ENCODE measurements around the gene TTC28.
"Not testable (repeated sequence)": the region's sequence is repeated elsewhere in the genome, so short reads cannot be mapped to it uniquely, and the experiment has no call there.

The TTC28 gene

DNA sequence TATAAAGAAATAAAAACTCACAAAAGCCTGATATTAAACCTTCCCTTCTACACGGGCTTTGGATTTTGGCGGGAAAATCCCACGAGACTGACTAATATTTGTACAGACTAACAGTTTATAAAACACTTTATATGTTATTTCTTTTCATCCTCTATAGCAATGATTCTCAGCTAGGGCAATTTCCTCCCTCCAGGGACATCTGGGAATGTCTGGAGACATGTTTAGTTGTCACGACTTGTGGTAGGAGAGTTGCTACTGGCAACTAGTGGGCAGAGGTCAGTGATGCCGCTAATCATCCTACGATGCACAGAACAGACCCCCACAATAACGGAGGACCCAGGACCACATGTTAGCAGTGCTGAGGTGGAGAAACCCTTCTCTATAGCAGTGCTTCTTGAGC is 455.8 kb downstream of the TTC28 start:
- DNase-seq (ENCODE audit: low spot score) = no peak

DNA sequence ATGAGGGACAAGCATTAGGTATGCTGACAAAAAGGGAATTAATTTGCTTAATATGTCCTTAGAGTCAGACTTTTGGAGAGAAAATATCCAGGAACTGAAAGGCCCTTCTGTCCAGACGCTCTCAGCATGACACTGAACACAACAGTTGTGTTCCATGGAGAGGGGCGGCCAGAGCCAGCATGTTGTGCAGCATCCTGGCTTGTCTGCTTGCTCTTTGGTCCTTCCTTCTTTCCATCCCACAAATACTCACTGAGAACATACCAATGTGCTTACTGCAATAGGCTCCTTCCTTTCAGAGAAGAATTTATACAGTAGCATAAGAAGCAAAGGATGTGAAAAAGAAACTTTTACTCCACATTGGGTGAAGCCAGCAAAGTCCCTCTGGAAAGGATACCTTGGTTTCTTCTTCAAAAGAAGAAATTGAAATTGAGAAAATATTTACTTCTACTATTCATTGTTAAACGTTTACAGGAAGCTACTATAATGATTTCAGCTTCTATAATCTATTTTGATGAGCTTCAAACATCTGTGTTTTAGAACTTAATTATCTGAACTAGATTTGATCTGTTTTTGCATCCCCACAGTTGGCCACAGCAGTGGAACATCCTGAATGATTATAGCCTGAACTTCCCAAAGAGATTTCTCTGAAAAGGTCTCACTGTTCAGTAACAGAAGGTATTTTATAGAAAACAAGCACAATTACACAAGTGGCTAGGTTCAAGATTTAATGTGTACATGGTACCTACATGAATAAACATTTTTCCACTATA is 456.5 kb downstream of the TTC28 start:
- no peak for DNase-seq (ENCODE audit: low spot score)

DNA sequence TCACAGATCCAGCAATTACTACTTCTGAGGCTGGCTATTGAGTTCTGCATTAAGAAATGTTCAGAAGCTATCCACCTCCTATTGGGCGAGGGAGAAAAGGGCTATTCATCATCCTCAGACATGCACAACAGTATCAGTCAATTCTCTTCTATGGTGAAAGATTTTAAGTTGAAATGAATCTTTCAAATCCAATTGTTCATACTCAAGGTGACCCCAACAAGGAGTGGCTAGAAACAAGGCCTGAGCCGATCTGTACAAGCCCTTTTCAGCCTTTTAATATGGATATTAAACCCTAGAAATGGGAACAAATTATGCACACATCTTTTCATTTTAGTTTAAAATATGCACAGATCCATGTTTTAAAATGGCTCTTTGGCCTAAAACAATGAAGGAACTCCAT is 457.1 kb downstream of the TTC28 start:
- no peak for DNase-seq (ENCODE audit: low spot score)

DNA sequence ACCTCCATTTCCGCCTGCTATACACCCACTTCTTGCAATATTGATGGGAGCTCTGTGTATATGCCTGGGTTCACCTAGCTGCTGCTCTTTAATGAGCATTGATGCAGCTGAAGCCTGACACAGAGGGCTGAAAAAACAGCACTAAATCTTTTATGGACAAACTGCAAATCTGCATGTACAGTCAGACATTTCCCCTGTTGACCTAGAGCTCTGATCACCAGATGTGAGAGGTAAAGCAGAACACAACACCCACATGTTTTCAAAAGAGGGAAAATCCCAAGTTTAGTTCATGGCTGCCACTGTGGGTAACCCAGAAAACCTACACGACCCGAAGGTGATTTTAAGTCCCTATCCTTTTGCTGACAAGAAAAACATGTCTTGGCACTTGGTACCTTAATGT is 457.6 kb downstream of the TTC28 start:
- no peak for DNase-seq (ENCODE audit: low spot score)

DNA sequence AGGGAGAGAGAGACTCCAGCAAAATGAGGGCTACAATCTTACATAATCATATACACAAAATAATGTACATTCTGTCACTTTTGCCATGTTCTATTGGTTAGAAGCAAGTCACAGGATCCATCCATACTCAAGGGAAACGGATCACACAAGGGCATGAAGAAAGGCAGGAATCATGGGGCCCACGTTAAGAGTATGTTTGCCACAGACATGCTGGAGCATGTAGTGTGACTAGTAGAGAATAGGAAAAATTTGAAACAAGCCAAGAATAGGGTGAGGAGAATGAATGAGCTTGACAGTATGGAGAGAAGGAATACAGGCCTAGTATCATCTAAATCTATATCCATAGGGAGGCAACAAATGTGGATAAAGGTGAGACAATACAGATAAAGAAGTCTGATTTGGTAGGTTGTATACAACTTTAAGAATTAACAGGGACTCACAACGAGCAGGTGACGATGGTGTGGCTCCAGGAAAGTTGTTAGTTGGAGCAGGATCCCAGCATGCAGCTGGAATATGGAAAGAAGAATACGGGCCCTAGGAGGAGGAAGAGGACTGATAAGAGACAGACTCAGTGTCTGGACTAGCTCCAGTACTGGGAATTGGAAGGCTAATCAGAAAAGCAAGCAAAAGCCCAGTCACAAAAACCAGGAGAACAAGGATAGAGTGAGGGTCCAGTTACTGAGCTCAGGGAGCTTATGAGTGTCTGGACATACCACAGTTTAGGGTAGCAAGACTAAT is 458.8 kb downstream of the TTC28 start:
- DNase-seq (ENCODE audit: low spot score) = no peak

DNA sequence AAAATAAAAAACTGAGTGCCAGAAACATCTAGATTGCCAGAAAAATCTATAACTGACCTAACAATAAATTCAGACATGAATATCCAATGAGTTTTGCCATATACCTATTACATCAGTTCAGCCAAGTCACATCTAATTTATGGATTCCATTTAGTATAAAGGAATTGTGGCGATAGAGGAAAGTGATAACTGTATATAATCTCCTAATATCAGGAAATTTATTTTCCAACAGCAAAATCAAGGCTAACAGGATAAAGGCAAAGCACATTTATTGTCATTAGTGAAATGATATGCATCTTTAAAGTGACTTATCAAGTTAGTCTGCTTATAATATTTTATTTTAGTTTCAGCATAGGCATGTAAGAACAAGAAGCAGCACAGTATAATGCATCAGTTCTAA is 462.4 kb downstream of the TTC28 start:
- DNase-seq (ENCODE audit: low spot score) = no peak

DNA sequence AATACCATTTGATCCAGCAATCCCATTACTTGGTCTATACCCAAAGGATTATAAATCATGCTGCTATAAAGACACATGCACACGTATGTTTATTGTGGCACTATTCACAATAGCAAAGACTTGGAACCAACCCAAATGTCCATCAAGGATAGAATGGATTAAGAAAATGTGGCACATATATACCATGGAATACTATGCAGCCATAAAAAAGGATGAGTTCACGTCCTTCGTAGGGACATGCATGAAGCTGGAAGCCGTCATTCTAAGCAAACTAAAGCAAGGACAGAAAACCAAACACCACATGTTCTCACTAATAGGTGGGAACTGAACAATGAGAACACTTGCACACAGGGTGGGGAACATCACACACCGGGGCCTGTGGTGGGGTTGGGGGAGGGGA is 464.9 kb downstream of the TTC28 start:
- not testable (repeated sequence) for DNase-seq (ENCODE audit: low spot score)

DNA sequence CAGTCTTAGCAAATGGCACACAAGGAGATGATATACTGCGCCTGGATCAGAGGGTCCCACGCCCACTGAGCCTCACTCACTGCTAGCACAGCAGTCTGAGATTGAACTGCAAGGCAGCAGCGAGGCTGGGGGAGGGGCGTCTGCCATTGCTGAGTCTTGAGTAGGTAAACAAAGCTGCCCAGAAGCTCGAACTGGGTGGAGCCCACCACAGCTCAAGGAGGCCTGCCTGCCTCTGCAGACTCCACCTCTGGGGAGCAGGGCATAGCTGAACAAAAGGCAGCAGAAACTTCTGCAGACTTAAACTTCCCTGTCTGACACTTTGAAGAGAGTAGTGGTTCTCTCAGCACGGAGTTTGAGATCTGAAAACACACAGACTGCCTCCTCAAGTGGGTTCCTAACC is 470.2 kb downstream of the TTC28 start:
- DNase-seq (ENCODE audit: low spot score) = not testable (repeated sequence)

DNA sequence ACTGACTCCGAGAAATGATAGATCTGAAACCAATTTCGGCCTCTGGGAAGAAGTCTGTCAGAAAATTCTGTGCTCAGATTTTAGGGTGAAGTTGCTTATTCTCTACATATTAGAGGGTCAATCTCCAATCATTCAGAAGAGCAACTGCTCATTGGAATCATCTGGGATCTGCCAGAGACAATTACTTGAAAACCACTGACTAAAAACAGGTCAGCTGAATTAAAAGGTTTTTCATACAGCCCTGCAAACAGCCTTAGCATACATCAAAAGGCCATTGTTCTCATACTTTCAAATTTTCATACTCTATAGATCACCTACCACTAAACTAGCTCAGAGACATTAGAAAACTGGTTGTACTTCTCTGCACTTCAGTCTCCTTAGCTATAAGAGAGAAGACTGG is 470.9 kb downstream of the TTC28 start:
- no peak for DNase-seq (ENCODE audit: low spot score)

DNA sequence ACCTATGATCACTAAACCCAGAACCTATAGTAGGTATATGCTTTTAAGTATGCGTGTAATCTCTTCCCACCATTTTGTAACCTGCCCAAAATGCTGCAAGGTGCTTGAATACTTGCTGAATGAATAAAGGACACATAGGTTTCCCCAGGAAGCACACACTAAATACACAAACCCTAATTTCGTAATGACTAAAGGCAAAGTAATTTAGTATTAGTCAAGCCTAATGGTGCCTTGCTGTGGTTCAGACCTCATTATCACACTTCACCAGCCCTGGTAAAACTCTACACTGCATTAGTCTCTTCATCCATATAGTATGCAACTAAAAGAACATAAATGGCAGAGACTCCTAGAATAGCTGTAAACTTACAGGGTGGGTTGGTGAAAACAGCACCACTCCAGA is 471.6 kb downstream of the TTC28 start:
- no peak for DNase-seq (ENCODE audit: low spot score)

DNA sequence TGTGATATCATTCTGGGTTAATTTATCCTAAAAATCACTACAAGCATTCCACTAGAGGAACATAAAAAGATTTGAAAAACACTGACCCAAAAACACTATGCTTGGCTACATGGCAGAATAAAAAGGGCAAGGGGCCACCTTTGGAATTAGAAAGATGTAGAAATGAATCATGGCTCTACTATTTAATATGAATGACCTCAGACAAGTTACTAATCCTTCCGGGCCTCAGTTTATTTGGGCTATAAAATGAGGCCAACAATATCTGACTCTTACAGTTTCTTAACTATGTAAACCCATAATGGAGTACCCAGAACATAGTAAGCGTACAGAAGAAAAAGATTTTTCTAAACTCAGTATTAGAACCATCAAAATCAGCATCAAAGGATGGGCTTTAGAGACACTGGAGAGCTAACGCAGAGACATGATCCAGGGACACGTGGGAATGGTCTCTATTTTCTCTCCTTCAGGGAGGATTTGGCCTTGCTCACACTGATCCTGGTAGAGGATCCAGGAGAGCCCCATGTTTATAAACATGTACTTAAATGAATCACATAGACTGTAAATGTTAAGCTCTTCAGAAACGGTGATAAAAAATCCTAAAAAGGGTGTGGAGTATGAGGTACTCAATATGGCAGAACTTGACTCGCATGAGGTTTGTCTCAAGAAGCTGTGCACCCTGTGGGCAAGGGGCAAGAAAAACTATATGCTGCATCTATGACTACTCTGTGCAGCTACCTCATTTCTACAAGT is 472.2 kb downstream of the TTC28 start:
- no peak for DNase-seq (ENCODE audit: low spot score)

DNA sequence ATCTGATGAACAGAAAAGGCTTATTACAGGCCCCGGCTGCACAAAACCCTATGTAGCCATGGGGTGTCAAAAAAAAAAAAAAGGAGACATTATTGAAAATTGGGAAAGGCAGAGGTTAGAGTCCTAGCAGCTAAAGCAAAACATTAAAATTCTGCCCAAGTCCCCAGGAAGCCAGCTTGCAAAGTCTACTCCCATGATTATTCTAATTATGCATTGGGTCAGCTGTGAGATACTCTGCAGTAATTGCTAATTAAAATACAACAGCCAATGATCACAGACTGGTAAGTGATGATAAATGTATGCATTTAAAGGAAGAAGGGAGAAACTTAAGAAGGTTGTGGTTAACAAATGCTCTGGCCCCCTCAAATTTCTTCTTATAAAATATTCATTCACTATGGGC is 473.7 kb downstream of the TTC28 start:
- DNase-seq (ENCODE audit: low spot score) = no peak

DNA sequence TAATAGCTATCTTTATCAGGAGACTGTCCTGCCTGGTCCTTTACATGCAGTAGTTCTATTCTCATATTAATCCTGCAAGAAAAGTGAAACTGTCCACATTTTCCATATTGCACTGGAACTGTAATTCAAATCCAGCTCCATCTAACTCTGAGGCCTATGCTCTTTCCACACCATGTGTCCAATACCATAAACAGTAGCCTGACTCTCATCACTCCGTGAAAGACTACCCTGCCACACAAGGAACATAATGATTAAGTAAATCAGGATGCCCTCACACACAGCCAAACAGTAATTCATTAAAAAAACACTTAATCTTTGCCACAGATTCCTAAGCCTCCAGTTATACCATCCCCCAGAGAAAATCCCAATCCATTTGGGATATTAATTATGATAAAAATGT is 475.3 kb downstream of the TTC28 start:
- no peak for DNase-seq (ENCODE audit: low spot score)

DNA sequence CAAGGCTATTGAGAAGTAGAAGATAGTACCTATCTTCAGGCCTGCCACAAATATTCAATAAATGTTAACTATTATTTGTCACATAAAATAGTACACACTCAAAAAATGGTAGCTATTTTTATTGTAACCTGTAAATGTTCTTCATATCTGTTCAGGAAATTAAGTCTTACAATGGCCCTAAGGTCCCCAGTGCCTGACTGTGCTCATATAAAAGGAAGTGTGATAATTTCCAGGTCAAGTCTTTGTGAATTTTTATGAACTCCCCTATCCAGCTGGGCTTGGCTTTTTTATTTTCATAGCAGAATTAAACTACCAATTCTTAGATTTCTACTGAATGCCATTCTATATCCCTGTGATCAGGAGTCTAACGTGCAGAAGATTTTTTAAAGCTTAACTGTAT is 476.4 kb downstream of the TTC28 start:
- no peak for DNase-seq (ENCODE audit: low spot score)

DNA sequence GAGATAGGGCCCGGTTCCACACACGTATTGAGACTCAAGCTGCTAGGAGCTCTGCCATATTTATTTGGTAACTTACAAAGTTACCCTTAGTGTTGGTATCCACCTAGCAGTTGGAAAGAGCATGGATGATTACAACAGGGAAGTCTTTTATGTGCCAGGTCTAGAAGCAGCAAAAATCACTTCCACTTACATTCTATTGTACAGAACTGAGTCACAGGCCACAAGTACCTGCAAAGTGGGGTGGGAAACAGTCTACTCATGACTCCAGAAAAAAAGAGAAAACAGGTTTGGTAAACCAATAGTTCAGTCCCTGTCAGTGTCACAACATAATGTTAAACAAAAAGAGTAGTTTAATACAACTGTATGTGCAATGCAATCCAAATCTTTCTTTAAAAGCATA is 480.9 kb downstream of the TTC28 start:
- DNase-seq (ENCODE audit: low spot score) = no peak

DNA sequence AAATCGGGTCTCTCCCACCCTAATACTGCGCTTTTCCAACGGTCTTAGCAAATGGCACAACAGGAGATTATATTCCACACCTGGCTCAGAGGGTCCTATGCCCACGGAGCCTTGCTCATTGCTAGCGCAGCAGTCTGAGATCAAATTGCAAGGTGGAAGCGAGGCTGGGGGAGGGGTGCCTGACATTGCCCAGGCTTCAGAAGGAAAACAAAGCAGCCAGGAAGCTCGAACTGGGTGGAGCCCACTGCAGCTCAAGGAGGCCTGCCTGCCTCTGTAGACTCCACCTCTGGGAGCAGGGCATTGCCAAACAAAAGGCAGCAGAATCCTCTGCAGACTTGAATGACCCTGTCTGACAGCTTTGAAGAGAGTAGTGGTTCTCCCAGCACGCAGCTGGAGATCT is 488.1 kb downstream of the TTC28 start:
- not testable (repeated sequence) for DNase-seq (ENCODE audit: low spot score)

DNA sequence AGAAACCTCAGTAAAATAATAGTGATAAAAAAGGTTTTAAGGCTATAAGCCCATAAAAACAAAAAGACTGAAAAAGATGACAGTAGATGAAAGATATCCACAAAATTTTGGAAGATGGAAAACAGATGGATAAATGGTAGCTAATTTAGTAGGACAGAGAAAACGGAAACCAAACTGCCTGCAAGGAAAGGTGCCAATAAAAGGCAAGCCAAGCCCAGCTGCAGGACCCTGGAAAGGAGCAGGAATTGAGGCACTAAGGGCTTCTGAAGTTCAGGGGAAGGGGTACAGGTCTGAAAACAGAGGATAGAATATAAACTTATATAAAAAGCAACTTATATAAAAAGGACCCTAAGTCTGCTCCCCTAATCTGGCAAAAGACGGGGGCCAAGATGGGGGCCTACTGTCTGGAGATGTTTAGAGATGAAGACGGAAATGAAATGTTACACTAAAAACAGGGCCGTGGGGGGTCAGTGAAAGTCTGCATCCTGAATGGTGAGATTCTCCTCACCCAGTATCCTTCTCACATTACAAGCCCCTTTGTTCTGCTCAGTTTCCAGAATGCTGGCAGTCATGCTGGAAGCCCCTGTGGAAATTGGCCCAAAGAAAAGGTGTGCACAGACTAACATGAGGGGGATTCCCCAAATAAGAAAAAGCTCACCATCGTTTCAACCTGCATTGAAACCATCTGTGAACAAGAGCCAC is 491.3 kb downstream of the TTC28 start:
- DNase-seq (ENCODE audit: low spot score) = no peak

DNA sequence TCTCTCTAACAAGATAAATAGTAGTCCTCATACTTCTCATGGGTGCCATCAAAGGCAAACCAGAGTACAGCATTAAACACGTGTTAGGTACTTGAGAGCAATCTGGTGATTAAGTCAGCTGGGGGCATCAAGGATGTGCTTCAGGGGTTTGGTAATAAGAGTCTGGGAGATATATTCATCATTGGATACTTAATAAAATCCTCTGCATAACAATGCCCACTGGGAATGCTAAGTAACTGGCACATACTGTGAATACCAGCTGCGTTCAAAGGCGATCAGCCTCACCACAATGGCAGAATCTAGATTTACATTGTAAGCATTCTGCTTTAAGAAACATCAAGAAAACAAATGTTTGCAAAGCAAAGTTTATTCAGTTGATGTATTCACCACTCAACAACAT is 492.0 kb downstream of the TTC28 start:
- DNase-seq (ENCODE audit: low spot score) = no peak

DNA sequence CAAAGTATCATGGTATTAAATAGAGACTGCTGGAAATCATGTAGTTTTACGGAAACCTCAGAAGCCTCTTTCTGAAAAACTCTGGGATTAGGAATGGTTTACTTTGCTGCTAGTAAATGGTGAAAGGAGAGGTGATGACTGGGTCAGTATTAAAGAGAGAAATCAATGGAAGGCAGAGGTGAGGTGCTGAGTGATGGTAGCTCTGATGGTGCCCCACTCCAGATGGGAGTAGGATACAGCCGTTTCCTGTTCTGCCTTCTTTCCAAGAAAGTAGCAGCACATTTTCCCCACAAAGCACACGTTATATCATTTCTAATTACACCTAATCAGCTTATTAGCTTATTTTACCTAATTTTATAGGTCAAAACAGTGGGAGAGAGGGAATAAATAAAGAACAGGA is 493.0 kb downstream of the TTC28 start:
- no peak for DNase-seq (ENCODE audit: low spot score)

DNA sequence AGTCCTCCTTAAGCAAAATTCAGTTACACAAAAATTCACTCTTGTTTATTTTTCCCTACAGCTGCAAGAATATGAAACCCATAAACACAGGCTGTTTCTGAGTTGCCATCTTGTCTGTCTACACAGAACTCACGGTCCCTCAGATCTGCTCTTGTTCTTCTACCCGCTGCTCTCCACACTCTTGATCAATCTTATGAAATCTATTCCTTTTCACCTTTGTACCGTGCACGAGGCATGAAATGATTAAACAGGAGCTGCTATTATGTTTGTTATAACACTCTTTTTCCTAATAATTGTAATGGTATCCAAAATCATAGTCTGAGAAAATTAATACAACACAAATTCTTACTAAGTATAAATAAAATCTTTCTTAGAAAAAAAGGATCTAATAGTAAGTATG is 494.5 kb downstream of the TTC28 start:
- no peak for DNase-seq (ENCODE audit: low spot score)

DNA sequence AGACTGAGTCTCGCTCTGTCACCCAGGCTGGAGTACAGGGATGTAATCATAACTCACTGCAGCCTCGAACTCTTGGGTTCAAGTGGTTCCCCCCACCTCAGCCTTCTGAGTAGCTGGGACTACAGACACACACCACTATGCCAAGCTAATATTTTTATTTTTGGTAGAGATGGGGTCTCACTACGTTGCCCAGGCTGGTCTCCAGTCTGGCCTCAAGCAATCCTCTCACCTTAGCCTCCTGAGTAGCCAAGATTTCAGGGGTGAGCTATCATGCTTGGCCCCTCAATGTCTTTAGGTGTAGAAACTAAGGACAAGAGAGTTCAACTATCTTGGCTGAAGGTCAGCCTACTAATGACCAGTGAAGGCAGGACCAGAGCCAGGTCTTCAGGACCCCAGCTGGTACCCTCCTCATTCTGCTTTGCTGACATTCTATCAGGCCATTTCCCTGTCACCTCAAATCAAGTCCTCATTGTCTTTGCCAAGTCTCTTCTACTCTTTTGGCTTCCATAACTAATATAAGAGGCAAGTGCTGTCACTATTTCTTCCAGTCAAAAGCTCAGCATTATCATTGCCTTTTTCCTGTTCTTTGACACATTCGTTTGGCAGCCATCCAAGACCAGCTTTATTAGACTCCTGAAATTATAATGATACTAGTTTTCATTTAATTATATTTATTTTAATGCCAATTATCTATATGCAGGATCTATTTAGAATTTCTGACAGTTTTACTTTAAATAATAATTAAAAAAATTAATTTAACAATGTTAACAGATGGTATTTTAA is 496.4 kb downstream of the TTC28 start:
- DNase-seq (ENCODE audit: low spot score) = no peak

Measured in CD4-positive, alpha-beta T cell treated with Interleukin-6 at 100 ng/mL for 8 hours (primary cell).